Stimulated activated CD4-positive, alpha-beta T cell treated with anti-CD3 and anti-CD28 coated beads, Interleukin-1b, Interleukin-23, amount 100 ng/mL, for 1 hour (primary cell): ENCODE data around the gene SCAMP5.

Experiments used
- DNase-seq, 2 donors: peaks; one replicate each; pipeline ENCODE4 v3.0.0-alpha.2; 2020; ENCODE audit warnings: low read depth in 2 of 2

The SCAMP5 gene

DNA sequence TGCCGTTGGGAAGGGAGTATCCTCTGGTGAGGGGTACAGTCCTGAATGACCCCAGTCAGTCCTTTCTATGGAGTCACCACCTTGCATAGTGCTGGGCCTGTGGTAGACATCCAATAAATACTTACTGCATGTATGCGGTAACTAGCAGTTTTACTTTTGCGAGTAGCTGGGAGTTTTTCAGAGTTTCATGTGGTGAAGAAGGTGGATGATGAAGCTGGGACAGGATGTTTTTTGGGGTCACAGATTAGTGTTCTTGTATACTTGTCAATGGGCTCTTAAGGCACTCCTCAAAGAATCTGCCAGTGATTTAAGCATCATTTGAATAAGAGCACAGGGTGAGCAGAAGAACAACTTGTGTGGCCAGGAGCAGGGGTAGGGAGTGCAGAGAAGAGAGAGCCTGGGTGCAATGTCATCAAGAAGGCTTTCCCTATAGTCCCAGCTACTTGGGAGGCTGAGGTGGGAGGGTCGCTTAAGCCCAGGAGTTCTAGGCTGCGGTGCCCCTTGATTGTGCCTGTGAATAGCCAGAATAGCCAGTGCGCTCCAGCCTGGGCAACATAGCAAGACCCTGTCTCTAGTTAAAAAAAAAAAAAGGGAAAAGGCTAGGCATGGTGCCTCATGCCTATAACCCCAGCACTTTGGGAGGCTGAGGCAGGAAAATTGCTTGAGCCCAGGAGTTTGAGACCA lies 50.1 kb downstream of the SCAMP5 start:
- no peak for DNase-seq

DNA sequence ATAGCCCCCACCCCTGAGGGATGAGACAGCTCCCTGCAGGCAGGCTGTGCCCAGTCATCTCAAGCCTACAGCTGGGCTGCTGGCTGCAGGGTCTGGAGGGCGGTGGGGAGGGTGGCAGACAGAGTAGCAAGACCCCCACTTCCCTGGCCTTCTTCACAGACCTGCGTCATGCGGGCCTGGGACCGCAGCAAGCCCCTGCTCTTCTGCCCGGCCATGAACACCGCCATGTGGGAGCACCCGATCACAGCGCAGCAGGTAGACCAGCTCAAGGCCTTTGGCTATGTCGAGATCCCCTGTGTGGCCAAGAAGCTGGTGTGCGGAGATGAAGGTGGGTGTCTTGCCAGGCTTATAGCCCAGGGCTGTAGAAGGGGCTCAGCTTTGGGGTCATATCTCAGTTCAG lies 53.0 kb downstream of the SCAMP5 start:
- no peak for DNase-seq

DNA sequence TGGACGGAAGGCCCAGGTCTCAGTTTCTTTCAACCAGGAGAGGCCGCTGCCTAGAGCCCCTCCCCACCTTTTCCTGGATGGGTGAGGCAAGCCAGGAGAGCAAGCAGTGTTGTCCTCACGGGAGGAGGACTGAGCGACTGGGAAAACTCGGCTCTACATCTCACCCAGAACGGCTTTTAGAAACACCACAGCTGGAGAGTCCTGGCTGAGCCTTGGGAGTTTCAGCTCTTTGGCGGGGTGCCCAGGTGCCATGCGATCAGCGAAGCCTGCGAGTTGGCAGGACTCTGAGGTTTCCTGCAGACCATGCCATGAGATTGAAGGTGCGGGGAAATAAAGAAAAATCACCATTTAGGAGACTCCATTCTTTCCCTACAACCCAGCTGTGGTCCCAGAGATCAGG lies 54.0 kb downstream of the SCAMP5 start:
- DNase-seq = no peak

DNA sequence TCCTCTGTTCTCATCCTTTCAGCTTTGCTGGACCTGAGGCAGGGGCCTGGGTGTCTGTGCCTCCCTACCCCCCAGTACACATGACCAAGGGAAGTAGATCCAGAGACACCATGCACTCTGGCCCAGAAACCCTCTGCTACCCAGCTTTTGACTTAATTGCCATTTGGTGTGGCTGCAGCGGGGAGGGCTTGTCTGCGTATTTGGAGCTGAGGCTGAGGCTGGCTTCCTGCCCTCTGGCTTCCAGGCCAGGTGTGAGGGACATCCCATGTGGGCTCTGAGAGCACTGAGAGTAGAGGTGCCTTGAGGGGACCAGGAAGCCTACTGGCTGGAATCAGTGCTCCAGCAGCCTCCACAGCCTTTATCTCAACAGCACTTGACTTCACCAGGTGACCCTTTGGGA lies 54.9 kb downstream of the SCAMP5 start:
- DNase-seq = no peak

DNA sequence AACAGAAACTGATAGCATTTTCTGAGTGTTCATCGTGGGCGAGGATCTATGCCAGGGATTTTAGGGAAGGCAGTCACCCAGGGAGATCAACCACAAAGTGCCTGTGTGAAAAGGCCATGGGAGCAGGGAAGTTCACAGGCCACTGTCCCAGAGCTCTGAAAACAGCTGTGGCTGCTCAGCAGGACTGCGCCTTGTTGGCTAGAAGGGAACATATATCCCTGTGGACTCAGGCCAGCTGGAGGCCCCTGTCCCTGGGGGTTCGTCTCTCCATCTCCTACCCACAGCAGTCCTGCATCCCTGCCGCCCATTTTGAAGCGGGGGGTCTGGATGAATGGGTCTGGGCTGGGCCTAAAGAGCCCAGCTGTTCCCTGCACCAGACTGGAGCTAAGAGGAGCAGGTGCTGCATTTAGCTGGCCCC lies 55.8 kb downstream of the SCAMP5 start:
- no peak for DNase-seq

DNA sequence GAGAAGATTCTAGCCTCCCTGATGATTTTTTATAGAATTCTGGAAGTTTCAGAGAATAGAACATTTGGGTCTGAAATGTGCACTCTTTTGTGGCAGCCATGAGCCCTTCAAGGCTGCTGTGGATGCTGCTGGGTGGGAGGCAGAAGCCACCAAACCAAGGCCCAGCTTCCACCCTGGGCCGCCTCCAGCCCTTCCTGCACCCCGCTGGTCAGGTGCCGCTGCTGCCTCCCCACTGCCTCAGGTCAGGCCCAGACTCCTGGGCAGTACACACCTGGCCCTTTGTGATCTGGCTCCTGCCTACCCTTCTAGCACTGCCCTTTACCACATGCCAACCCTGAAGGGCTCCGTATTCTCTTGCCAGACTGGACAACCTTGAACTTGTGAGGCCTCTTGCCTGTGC lies 56.3 kb downstream of the SCAMP5 start:
- DNase-seq = no peak

DNA sequence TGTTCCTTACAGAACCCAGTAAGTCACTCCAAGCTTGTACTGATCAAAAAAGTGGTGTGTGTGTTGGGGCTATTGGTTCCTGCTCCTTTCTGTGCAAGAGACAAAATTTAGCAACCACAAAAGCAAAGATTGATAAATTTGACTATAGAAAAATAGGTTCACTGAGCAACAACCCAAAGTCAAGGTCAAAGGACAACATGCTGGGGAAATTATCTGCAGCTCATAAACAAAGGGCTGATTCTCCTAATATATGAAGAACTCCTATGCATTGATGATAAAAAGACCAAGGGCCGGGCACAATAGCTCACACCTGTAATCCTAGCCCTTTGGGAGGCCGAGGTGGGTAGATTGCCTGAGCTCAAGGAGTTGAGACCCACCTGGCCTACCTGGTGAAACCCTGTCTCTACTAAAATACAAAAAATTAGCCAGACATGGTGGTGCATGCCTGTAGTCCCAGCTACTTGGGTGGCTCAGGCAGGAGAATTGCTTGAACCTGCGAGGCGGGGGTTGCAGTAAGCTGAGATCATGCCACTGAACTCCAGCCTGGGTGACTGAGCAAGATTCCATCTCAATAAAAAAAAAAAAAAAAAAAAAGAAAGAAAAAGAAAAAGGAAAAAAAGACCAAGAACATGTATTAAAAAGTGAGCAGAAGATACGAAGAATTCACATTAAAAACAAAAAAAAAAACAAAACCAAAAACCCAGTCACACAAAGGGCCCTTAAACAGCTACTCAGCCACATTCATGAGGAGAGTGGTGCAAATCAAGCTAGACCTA lies 57.8 kb downstream of the SCAMP5 start:
- DNase-seq = no peak

DNA sequence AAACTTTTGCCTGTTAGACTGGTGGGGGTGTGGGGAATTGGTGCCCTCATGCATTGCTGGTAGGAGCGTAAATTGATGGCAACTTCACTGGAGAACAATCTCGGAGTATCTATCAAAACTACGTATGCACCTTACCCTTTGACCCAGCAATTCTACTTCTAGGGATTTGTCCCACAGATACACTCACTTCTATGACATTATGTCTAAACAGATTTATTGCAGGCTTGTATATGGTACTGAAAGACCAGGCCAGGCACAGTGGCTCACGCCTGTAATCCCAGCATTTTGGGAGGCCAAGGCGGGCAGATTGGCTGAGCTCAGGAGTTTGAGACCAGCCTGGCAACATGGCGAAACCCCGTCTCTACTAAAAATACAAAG lies 58.4 kb downstream of the SCAMP5 start:
- no peak for DNase-seq

DNA sequence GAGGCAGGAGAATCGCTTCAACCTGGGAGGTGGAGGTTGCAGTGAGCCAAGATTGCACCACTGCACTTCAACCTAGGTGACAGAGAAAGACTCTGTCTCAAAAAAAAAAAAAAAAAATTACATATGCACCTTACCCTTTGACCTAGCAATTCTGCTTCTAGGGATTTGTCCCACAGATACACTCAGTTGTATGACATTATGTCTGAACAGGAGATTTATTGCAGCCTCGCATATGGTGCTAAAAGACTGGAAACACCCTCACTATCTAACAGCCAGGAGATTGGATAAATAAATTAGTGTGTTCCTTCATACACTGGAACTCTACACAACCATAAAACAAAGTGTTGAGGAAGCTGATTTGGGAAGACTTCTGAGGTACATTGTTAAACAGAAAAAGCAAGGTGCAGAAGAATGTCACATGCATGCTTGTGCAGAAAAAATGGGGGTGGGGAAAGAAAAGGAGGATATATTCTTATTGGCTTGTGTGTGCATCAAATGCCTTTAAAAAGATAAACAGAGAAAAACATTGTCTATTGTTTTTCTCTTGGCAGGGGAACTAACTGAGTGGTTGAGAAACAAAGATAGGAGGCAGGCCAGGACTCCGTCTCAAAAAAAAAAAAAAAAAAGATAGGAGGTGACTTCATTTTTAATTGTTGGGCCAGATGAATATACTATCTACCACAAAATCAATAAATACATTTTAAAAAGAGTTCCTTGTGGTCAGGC lies 59.0 kb downstream of the SCAMP5 start:
- DNase-seq = no peak

DNA sequence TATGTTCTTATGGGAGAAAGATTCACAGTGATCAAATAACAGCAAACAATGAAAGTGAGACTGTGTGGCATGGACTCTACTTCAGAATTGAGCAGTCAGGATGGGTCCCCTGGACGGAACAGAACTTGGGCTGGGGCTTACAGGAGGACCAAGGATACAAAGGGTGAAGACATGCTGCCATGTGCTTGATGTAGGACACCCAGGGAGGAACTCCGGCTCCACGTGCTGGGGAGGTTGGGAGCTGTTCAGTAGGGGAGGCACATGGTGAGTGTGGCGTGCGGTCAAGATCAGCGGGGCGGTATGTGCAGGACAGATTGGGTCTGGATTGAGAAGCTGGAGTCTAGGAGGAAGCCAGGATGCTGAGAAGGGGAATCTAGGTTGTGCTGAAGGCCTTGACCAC lies 60.7 kb downstream of the SCAMP5 start:
- no peak for DNase-seq

DNA sequence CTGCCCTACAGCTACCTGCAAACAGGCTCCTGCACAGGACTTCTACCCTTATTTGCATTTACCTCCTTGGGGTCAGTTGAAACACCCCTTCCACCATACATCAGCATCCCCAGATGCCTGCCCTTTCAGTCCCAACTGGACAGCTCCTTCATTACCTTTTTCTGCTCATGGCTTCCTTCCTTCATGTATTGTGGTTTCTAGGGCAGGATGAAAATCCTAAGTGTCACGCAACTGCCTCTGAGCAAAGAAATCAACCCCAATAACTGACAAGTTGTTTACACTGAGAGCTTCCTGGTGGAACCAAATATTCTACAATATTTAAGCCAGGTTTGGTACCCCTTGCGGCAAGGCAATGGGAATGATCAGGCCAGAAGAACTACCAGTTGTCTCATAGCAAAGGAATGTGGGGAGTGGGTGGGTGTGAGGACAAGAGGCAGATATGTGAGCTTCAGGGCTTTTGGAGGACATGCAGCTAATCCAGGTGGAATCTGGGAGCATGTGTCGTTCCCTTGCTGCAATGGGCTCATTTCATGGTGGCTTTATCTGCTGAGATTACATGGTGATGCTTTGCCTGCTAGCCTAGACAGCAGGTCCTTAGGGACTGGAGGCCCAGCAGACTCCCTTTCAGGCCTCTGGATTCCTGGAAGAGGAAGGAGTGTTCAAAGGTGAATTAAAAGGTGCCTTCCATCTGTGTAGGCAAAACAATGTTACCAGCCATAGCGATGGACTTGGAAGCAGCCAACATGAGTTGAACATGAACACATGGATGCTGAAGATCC lies 63.0 kb downstream of the SCAMP5 start:
- no peak for DNase-seq

DNA sequence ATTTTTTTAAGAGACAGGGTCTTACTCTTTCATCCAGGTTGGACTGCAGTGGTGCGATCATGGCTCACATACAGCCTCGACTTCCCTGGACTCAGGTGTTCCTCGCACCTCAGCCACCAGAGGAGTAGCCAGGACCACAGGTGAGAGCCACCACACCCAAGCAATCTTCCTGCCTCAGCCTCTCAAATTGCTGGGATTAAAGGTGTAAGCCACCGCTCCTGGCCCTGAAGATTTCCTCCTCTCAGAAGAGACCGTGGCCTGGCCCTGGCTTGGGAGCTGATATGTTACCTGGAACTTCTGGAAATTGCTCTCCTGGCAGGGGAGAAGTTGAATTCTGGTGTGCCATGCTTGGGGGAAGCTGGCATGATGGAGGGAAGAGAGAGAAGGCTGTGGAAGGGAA lies 64.2 kb downstream of the SCAMP5 start:
- no peak for DNase-seq

DNA sequence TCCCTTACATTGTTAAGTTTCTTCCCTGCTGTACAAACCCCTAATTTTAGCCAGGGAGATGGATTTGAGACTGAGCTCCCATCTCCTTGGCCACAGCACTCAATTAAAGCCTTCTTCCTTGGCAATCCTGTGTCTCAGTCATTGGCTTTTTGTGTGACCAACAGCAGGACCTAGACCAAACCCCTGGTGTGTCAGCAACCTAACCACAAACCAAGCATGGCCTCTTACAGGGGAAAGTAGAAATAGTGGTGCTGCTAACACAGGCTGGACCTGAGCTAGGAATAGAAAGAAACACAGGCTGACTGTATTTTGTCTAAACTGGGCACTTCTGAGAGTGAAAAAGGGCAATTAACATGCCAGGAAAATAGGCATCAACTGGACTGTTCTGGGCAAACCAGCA lies 65.9 kb downstream of the SCAMP5 start:
- DNase-seq = no peak

DNA sequence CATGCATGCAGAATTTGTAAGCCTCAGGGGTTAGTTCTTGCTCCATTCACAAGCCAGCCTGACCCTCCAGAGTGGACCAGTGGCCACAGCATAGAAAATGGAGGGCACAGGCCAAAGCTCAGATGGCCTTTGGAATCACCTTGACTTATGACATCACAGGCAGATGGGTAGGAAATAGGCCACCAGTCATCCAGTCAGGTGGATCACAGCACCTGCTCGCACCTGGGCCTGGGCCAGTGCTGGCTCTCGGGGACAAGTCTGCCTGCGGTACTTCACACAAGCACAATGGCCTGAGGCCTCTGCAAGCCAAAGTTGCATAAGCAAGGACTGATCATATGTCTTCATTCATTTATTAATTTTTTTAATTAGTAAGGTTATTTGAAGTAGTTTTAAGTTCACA lies 67.3 kb downstream of the SCAMP5 start:
- no peak for DNase-seq

DNA sequence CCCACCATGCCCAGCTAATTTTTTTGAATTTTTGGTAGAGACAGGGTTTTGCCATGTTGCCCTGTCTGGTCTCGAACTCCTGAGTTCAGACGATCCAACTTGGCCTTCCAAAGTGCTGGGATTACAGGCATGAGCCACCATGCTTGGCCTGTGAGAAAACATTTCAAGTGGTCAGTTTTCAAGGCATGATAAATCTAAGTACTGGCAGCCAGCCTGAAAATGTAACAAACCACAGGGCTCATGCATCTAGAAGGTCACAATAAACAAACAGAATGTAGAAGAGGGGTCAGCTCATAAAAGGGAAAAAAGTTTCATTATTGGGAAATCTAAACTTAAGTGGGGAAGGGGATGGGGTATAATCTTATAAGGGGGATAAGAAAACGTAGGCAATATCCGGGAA lies 68.0 kb downstream of the SCAMP5 start:
- no peak for DNase-seq

DNA sequence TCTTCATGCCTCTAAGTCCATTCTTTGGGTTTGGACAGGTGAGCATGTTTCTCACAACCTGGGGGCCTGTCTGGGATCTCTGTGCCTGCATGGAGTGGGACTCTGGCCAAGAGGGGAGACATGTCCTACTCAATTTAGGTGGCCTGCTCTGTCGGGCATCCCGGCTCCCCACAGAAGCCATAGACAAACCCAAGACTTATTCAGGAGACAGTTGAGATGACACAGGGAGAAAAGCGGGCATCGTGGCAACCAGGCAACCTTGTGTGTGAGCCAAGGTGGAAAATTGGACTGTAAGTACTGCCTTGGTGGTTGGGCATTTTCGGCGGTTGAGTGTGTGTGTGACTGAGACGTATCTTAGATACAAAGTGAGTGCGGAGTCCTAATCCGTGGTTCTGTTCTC lies 68.5 kb downstream of the SCAMP5 start:
- no peak for DNase-seq

DNA sequence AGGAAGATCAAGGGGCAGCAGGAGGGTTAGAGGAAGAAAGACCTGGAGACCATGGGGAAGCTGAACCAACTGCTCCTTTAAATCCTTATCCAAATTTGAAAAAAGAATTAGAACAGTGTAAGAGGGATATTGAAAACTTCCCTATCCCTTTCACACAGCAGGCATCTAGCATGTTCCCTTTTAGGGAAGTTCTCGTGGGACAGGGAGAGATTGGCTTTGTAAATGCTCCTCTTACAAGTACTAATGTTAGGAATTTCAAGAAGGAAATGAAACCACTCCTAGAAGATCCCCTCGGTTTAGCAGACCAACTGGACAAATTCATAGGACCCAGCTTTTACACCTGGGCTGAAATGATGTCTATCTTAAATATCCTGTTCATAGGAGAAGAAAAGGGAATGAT lies 69.5 kb downstream of the SCAMP5 start:
- DNase-seq = no peak

DNA sequence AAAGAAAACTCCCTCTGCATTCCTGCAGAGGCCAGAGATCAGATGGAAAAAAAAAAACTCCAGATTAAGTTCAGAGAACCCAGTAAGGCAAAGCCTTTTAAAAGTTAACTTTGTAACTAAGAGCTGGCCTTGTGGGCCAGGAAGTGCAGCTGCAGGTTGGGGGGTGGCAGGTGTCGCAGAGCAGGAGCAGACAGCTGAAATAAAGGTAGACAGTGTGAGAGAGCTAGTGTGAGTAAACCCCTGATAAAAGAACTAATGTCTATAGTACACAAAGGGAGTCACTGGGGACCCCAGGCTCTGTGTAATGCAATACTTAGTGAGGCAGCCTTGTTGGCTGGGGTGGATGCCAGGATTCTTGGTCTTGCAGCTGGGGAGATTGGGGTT lies 70.1 kb downstream of the SCAMP5 start:
- DNase-seq = no peak

DNA sequence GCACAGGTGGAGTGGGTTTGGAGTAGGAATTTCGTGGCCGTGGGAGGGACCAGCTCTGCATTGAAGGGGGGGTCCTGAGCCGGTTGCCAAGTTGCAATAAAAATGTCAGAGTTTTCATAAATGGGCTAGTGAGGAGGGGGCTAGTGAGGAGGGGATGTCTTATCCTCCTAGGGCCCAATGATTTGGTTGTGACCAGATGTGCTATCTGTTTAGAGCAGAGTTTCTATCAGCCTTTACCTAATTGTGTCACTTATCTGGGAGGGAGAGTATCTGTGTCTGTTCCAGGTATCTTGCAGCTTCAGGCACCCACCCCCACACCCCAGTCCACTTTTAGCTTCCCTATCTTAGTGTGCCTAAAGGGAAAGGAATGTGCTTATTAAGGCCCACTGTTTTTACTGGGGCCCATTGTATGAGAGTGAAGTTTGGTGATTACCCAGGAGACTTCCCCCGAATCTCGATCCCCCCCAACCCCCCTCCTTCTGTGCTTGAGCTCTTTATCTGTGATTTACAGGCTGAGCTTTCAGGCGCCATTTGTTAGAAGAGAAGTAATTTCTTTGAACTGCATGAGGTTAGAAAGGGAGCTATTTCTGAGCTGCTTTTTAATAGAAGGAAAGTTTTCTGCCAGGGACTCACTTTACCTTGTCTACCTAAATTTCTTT lies 70.6 kb downstream of the SCAMP5 start:
- no peak for DNase-seq

DNA sequence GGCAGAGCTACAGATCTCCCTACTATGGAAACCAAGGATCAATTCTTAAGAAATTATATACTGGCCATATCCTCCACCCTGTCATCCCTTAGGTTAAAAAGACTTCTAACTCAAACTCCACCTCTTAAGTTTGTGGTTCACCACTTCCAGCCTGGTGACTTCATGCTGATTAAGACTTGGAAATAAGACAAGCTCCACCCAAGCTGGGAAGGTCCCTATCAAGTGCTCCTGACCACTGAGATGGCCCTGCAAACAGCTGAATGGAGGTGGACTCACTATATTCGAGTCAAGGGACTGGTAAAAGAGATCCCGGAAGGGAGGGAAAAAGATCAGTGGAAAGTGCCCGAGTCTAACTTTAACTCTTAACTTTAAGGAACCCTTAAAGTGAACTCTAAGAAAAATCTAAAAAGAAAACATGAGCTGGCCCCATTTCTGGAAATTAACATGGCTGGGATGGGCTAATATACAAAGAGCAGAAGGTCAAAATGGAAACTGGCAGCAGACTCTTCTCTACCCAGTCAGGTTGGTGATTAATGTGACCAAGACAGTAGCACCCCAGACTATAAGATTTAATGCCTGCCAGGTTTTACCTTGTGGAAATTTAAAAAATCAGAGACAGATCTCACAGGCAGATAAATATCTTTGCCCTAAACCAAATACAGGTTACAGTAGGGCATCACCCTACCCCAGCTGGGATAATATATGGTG lies 71.9 kb downstream of the SCAMP5 start:
- no peak for DNase-seq

DNA sequence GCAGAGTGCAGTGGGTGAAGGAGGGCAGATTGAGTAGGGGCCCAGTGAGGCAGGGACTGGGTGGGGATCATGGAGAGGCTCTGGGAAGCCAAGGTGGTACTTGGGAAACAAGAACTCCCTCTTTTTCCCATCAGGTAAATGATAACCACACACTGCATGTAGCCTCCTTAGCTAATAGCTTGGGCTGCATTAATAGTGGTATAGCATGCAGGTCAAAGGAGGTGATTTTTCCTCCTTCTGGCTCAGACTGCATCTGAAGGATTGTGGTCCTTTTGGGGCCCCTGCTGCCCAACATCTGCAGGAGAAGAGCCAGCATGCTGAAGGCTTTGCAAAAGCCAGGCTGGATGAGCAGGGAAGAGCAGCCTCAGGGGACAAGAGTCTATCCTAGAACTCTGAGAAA lies 73.4 kb downstream of the SCAMP5 start:
- no peak for DNase-seq
